K562 (cell line): ENCODE results near the gene N4BP2. TPM values are rescaled to one million over a fixed set of nuclear protein-coding genes. Genes with fewer than 3 reads are reported as not detected.

ENCODE experiments used
- CBX2 ChIP-seq: fragments of 200-600 bp; sonication (generic); IDR thresholded peaks from one replicate; pipeline ENCODE4 v1.6.1; 2012; ENCODE audit warnings: mild to moderate bottlenecking, low read length, inconsistent platforms; ENCODE audit not compliant: insufficient read depth, poor library complexity, severe bottlenecking
- CSDE1 ChIP-seq, 2 experiments: fragments of 450-650 bp; IDR thresholded peaks; 2 replicates each; pipeline ENCODE4 v1.6.1; 2016; ENCODE audit warnings: mild to moderate bottlenecking in 1 of 2
- DNMT1 ChIP-seq: fragments of 450-650 bp; IDR thresholded peaks from 2 replicates; pipeline ENCODE4 v1.6.1; 2016; ENCODE audit warnings: antibody characterized with exemption, mild to moderate bottlenecking
- ETV1 ChIP-seq: fragments of 450-650 bp; conservative IDR thresholded peaks from 2 replicates; pipeline ENCODE4 v1.6.1; 2016; ENCODE audit warnings: missing genetic modification characterization, control low read depth, low read depth, missing compliant biosample characterization
- HDAC1 ChIP-seq, 2 experiments: fragments of 450-650 bp; IDR thresholded peaks; 2 replicates each; pipeline ENCODE4 v1.6.1; 2016 to 2017; ENCODE audit warnings: inconsistent platforms in 1 of 2, mild to moderate bottlenecking in 1 of 2, moderate library complexity in 1 of 2
- KDM1A ChIP-seq, 2 experiments: fragments of 450-650 bp; IDR thresholded peaks; 2 replicates each; pipeline ENCODE4 v1.6.1; 2016; ENCODE audit warnings: mild to moderate bottlenecking in 2 of 2
- KDM2B ChIP-seq: fragments of 250-450 bp; sonication (Bioruptor Pico); IDR thresholded peaks from 2 replicates; pipeline ENCODE4 v1.8.0; 2021; ENCODE audit warnings: mild to moderate bottlenecking, moderate library complexity
- NRF1 ChIP-seq, 2 experiments: fragments of 450-650 bp; IDR thresholded peaks in 1 of 2; conservative IDR thresholded peaks in 1 of 2; 2 replicates each; pipeline ENCODE4 v1.6.1; 2014; ENCODE audit warnings: mild to moderate bottlenecking in 2 of 2
- POLR2G ChIP-seq: fragments of 200-400 bp; formaldehyde crosslinking; IDR thresholded peaks from 2 replicates; pipeline ENCODE4 v1.6.1; 2017; ENCODE audit warnings: low read depth, mild to moderate bottlenecking, antibody characterized with exemption, low read length, moderate library complexity
- PTRF ChIP-seq: fragments of 450-650 bp; IDR thresholded peaks from 2 replicates; pipeline ENCODE4 v1.6.1; 2016; ENCODE audit warnings: mild to moderate bottlenecking, missing genetic modification characterization, missing compliant biosample characterization
- RBM15 ChIP-seq: fragments of 200-400 bp; formaldehyde crosslinking; IDR thresholded peaks from 2 replicates; pipeline ENCODE4 v1.6.1; 2018; ENCODE audit warnings: mild to moderate bottlenecking, low read length, moderate library complexity; ENCODE audit not compliant: insufficient read depth
- TARDBP ChIP-seq: fragments of 450-650 bp; IDR thresholded peaks from 2 replicates; pipeline ENCODE4 v1.6.1; 2016
- TCFL5 ChIP-seq: fragments of 250-450 bp; sonication (Bioruptor Pico); conservative IDR thresholded peaks from 2 replicates; pipeline ENCODE4 v1.6.1; 2021; ENCODE audit warnings: mild to moderate bottlenecking, moderate library complexity, matching md5 sums
- ZNF431 ChIP-seq: sonication (generic); formaldehyde crosslinking; IDR thresholded peaks from 2 replicates; pipeline ENCODE4 v1.8.0; 2022; ENCODE audit warnings: mild to moderate bottlenecking, missing genetic modification reagents
- ZNF512 ChIP-seq: IDR thresholded peaks from 2 replicates; pipeline ENCODE4 v1.6.1; 2016; ENCODE audit warnings: missing genetic modification characterization, missing compliant biosample characterization
- ZSCAN29 ChIP-seq: fragments of 450-650 bp; IDR thresholded peaks from 2 replicates; pipeline ENCODE4 v1.6.1; 2017
- polyA plus RNA-seq, 8 experiments: library from polyadenylated mRNA; depleted of rRNA in 4 of 8; stranded (reverse) in 5 of 8; unstranded in 3 of 8; fragments of >200 nt; fragmentation: Nextera tagmentation in 2 of 8; fragmentation: Illumina TruSeq in 1 of 8; extraction: Ambion mirVana in 2 of 8; extraction: Trizol in 1 of 8; gene quantifications; 2 replicates each; pipeline versions ENCODE4 v1.2.1 to v1.2.3, GENCODE V29; 2011 to 2014; ENCODE audit warnings: inconsistent platforms in 1 of 8, missing spikeins in 1 of 8
- total RNA-seq, 7 experiments: library from RNA; depleted of rRNA in 6 of 7; stranded (reverse); fragments of >200 nt in 6 of 7; fragmentation: Illumina TruSeq in 2 of 7; extraction: Trizol in 2 of 7; gene quantifications; 2 replicates each; pipeline versions ENCODE4 v1.2.1 to v1.2.3, GENCODE V29; 2011 to 2021; ENCODE audit warnings: low replicate concordance in 1 of 7
- TF ChIP-seq, protein P1 (sequence below): fragments of 450-650 bp; formaldehyde crosslinking; IDR thresholded peaks from 2 replicates; pipeline ENCODE4 v1.4.0; 2020; ENCODE audit warnings: mild to moderate bottlenecking, moderate library complexity
- TF ChIP-seq, protein P2 (sequence below), 2 experiments: fragments of 450-650 bp in 1 of 2; sonication (generic) in 1 of 2; formaldehyde crosslinking in 1 of 2; IDR thresholded peaks in 1 of 2; conservative IDR thresholded peaks in 1 of 2; 2 replicates each; pipeline versions ENCODE4 v1.6.1 to v1.8.1; 2016 to 2023; ENCODE audit warnings: mild to moderate bottlenecking in 2 of 2, moderate library complexity in 2 of 2, inconsistent platforms in 1 of 2, missing genetic modification reagents in 1 of 2
- TF ChIP-seq, protein P3 (sequence below): sonication (generic); formaldehyde crosslinking; IDR thresholded peaks from 2 replicates; pipeline ENCODE4 v1.4.0; 2020; ENCODE audit warnings: mild to moderate bottlenecking, missing genetic modification reagents
- TF ChIP-seq, protein P4 (sequence below): fragments of 150-350 bp; IDR thresholded peaks from 2 replicates; pipeline ENCODE4 v1.6.1; 2014; ENCODE audit warnings: low read depth, mild to moderate bottlenecking, low read length, borderline replicate concordance

N4BP2 gene
- total and polyA plus RNA-seq, 9 of the 15 experiments (the other 6 are each of a cell fraction or from before 2014, with no cell fraction given) = 2.7 to 12.6 (median 7.6) TPM

GRCh38 chr4:40055511-40055862 lies 1.2 kb upstream of the N4BP2 start (continued):
- TF ChIP-seq CBX2 (no peak), TCFL5 (CRISPR knock-in tag) (no peak), KDM1A (IDR thresholded peaks at IDR 0.05) (peak; percentile 80 to 92), TARDBP (no peak), ZNF512 (tag) (no peak), PTRF (no peak), KDM2B (no peak), ZSCAN29 (no peak), CSDE1 (IDR thresholded peaks at IDR 0.05) (0 out of 4 replicates have a peak, but pooled peaks of 1 of the 2 experiments have one; percentile 11), NRF1 (conservative IDR thresholded peaks at IDR 0.05 in 1 of 2, IDR thresholded peaks at IDR 0.05 in 1 of 2) (no peak), RBM15 (no peak), ZNF431 (CRISPR knock-in tag) (no peak), HDAC1 (IDR thresholded peaks at IDR 0.05) (peak; percentile 25 to 89; a peak in 2 of 4 replicates), POLR2G (no peak), ETV1 (tag) (0 out of 2 replicates have a peak, but pooled peaks have one; percentile 51), DNMT1 (no peak)
- TF ChIP-seq, protein P1, sequence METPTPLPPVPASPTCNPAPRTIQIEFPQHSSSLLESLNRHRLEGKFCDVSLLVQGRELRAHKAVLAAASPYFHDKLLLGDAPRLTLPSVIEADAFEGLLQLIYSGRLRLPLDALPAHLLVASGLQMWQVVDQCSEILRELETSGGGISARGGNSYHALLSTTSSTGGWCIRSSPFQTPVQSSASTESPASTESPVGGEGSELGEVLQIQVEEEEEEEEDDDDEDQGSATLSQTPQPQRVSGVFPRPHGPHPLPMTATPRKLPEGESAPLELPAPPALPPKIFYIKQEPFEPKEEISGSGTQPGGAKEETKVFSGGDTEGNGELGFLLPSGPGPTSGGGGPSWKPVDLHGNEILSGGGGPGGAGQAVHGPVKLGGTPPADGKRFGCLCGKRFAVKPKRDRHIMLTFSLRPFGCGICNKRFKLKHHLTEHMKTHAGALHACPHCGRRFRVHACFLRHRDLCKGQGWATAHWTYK (CRISPR knock-in tag) = no peak
- TF ChIP-seq, protein P2, sequence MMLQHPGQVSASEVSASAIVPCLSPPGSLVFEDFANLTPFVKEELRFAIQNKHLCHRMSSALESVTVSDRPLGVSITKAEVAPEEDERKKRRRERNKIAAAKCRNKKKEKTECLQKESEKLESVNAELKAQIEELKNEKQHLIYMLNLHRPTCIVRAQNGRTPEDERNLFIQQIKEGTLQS (IDR thresholded peaks at IDR 0.05) = no peak
- TF ChIP-seq, protein P2 (CRISPR knock-in tag; conservative IDR thresholded peaks at IDR 0.05) = no peak
- TF ChIP-seq, protein P3, sequence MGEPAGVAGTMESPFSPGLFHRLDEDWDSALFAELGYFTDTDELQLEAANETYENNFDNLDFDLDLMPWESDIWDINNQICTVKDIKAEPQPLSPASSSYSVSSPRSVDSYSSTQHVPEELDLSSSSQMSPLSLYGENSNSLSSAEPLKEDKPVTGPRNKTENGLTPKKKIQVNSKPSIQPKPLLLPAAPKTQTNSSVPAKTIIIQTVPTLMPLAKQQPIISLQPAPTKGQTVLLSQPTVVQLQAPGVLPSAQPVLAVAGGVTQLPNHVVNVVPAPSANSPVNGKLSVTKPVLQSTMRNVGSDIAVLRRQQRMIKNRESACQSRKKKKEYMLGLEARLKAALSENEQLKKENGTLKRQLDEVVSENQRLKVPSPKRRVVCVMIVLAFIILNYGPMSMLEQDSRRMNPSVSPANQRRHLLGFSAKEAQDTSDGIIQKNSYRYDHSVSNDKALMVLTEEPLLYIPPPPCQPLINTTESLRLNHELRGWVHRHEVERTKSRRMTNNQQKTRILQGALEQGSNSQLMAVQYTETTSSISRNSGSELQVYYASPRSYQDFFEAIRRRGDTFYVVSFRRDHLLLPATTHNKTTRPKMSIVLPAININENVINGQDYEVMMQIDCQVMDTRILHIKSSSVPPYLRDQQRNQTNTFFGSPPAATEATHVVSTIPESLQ (CRISPR knock-in tag) = no peak
- TF ChIP-seq, protein P4, sequence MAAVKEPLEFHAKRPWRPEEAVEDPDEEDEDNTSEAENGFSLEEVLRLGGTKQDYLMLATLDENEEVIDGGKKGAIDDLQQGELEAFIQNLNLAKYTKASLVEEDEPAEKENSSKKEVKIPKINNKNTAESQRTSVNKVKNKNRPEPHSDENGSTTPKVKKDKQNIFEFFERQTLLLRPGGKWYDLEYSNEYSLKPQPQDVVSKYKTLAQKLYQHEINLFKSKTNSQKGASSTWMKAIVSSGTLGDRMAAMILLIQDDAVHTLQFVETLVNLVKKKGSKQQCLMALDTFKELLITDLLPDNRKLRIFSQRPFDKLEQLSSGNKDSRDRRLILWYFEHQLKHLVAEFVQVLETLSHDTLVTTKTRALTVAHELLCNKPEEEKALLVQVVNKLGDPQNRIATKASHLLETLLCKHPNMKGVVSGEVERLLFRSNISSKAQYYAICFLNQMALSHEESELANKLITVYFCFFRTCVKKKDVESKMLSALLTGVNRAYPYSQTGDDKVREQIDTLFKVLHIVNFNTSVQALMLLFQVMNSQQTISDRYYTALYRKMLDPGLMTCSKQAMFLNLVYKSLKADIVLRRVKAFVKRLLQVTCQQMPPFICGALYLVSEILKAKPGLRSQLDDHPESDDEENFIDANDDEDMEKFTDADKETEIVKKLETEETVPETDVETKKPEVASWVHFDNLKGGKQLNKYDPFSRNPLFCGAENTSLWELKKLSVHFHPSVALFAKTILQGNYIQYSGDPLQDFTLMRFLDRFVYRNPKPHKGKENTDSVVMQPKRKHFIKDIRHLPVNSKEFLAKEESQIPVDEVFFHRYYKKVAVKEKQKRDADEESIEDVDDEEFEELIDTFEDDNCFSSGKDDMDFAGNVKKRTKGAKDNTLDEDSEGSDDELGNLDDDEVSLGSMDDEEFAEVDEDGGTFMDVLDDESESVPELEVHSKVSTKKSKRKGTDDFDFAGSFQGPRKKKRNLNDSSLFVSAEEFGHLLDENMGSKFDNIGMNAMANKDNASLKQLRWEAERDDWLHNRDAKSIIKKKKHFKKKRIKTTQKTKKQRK = no peak
